GM21515 (cell line): ENCODE measurements around the gene CCDC177.

Source experiments
- ATAC-seq: cut with Tn5 transposase; IDR thresholded peaks from one replicate; pipeline ENCODE4 v1.9.1; 2021; ENCODE audit not compliant: unreplicated experiment

CCDC177 gene

DNA sequence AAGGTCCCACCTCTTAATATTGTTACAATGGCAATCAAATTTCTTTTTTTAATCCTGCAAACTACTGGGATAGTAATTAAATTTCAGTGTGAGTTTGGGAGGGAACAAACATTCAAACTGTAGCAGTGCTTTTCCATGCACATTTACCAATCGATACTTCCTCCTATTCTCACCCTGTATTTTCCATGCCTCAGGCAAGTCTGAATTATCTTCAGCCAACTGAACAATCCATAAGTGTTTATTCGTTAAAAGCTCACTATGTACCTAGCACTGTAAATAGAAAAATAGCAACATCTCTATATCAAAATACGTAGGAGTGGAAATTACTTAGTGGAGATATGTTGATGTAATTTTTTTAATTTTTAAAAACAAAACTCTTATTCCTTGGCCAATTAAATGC is 43.5 kb downstream of the CCDC177 start:
- ATAC-seq = no peak

DNA sequence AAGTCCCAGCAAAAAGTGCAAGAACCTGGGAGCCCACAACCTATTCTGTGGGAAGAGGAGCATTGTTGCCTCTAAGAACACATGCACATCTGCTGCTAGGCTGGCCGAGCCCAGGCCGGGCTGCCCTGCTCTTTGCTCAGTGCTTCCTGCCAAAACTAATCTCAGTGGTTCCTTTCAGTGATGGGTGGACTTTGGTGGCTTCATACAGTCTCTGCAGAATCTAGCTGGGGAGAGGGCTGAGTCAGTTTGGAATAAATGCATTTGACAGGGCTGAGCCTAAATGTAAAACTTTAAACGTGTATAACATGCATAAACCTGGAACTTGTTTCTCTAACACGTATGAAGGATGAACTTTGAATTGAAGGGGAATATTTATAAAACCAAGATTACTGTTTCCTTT is 44.6 kb downstream of the CCDC177 start:
- ATAC-seq = no peak

DNA sequence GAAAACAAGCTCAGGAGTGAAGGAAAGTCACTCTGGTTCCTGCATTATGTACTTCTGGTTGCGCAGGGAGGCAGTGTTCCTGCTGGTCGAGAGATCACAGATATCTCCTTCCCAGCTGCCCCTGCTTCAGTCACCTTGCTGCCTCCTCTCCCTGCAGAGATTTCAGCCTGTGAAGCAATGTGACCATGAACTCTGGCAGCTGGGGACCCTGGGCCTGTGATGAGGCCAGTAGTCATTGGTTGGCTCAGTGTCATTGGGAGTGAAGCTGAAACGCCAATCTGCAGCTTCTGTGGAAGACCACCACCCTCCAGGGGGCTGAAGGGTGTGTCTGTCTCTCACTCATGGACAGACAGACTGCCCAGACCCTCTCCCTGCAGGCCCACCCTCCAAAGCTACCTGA is 45.1 kb downstream of the CCDC177 start:
- no peak for ATAC-seq

DNA sequence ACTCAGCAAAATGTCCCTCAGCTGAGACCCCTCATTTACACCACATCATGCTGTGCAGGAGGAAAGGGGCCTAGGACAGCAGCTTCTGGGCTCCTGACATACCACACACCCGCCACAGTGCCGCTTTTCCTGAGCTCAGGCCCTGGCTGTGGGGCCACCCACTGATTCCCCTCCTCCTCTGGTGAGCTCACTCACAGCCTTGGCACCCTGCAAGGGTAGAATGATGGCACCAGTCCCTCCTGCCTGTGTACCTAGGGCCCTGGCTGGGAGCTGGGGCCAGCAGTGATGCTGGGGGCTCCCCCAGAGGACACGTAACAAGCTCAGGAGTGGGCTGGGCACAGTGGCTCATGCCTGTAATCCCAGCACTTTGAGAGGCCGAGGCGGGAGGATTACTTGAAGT is 45.7 kb downstream of the CCDC177 start:
- no peak for ATAC-seq

DNA sequence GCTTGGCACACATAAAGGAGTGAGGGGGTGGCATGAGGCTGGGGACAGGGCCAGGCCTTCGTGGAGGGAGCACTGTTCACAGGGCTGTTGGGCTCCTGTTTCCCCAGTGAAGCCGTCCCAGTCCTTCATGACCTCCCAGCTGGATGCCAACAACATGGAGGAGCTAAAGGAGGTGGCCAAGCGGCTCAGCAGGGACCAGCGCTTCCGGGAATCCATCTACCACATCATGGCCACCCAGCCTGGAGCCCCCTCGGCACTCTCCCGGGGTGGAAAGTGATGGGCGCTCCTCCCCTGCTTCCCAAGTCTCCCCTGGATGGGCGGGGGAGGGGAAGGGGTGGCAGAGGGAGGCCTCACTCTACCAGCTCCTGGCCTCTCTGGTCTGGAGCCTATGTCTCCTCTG is 46.5 kb downstream of the CCDC177 start:
- no peak for ATAC-seq

DNA sequence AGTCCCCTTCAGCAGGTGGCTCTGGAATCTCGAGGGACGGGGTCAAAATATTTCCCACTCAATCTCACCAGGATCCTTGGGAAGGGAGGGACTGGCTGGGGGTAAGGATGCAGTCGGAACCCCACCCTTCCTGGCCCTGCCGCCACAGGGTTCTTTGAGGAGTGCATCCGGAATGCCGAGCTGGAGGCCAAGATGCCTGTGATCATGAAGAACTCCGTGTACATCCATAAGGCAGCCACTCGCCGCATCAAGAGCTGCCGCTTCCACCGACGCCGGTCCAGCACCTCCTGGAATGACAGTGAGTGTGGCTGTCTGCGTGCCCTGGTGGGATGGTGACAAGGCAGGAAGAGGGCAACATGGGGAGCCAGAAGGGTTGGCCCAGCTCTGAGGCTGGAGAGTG is 47.0 kb downstream of the CCDC177 start:
- no peak for ATAC-seq

DNA sequence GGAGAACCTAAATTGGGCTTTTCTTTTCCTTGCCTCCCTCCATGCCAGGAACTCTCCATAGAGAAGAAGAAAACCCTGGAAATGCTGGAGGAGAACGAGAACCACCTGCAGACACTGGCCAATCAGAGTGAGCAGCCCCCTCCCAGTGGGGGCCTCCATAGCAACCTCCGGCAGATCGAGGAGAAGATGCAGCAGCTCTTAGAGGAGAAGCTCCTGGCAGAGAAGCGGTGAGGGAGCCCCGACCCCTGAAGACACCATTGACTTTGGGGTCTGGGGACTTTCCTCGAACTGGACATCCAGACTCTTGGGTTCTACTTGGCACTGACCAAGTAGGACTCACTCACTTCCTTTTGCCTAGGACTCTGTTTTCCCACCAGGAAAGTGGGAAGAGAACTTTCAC is 48.8 kb downstream of the CCDC177 start:
- ATAC-seq = no peak

DNA sequence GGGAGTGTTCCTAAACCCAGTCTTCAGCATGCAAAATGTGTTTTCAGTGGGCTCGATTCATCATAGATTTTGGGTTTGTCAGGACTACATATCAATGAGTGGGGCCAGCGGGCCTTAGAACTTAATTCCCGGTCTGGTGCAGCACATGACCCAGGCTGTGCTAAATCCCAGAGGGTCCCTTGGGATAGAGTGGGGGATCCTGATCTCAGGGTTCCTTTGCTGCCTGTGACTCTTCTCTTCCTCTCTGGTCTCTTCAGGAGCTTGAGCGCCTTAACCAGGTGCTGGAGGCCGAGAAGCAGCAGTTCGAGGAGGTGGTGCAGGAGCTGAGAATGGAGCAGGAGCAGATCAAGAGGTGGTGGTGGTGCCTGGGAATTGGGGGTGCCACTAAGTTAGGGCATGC is 52.6 kb downstream of the CCDC177 start:
- ATAC-seq = no peak
